HCT116 (cell line): ENCODE results near the gene ZBED2.

Experiments used
- EZH2phosphoT487 ChIP-seq: fragments of 200-600 bp; IDR thresholded peaks from 2 replicates; pipeline ENCODE4 v1.6.1; 2018; ENCODE audit warnings: antibody characterized with exemption, borderline replicate concordance
- TF ChIP-seq, protein P1 (sequence below): IDR thresholded peaks from 2 replicates; pipeline ENCODE4 v1.6.1; 2012
- TF ChIP-seq, protein P2 (sequence below), 3 experiments: fragments of 200-600 bp in 1 of 3; sonication (generic) in 1 of 3; IDR thresholded peaks in 2 of 3; conservative IDR thresholded peaks in 1 of 3; 2 replicates each; pipeline ENCODE4 v1.5.1; 2012 to 2017; ENCODE audit warnings: low read depth in 2 of 3, low read length in 2 of 3, antibody characterized with exemption in 1 of 3, borderline replicate concordance in 1 of 3, control low read depth in 1 of 3, mild to moderate bottlenecking in 1 of 3, mixed read lengths in 1 of 3, mixed run types in 1 of 3, moderate library complexity in 1 of 3; ENCODE audit not compliant: insufficient read depth in 1 of 3

DNA sequence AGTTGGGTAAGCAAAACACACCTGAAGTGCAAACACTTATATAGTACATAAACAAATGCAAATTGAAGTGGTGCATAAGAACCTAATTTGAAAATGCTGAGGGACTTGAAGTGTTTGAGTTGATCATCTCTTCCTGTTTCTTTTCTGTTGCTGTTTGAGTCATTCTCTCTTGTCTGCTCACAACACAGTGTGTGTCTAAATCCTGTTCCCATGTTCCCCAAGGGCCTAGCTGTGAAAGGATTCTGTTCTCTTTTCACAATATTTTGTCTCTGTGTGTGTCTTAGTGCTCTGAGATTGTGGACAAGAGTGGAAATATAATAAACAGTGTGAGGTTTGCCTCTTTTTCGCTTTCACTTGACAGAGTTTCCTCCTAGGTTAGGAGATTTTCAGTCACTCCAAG lies 47.1 kb downstream of the ZBED2 start:
- TF ChIP-seq, protein P1, sequence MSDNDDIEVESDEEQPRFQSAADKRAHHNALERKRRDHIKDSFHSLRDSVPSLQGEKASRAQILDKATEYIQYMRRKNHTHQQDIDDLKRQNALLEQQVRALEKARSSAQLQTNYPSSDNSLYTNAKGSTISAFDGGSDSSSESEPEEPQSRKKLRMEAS: no peak
- TF ChIP-seq, protein P2, sequence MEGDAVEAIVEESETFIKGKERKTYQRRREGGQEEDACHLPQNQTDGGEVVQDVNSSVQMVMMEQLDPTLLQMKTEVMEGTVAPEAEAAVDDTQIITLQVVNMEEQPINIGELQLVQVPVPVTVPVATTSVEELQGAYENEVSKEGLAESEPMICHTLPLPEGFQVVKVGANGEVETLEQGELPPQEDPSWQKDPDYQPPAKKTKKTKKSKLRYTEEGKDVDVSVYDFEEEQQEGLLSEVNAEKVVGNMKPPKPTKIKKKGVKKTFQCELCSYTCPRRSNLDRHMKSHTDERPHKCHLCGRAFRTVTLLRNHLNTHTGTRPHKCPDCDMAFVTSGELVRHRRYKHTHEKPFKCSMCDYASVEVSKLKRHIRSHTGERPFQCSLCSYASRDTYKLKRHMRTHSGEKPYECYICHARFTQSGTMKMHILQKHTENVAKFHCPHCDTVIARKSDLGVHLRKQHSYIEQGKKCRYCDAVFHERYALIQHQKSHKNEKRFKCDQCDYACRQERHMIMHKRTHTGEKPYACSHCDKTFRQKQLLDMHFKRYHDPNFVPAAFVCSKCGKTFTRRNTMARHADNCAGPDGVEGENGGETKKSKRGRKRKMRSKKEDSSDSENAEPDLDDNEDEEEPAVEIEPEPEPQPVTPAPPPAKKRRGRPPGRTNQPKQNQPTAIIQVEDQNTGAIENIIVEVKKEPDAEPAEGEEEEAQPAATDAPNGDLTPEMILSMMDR (IDR thresholded peaks at IDR 0.05 in 2 of 3, conservative IDR thresholded peaks at IDR 0.05 in 1 of 3; ENCODE audit: borderline replicate concordance in 1 of 3, insufficient read depth in 1 of 3, low read depth in 2 of 3, low read length in 2 of 3): no peak
- no peak for TF ChIP-seq EZH2phosphoT487
